Kidney (tissue), 14 donors: ENCODE results near the gene AQP7. TPM values are rescaled to one million over a fixed set of nuclear protein-coding genes. Genes with fewer than 3 reads are reported as not detected.

Source experiments
- DNase-seq, 5 donors: peaks; one replicate each; pipeline ENCODE4 v3.0.0-alpha.2; 2013 to 2020
- FAIRE-seq: peaks from 2 replicates; lab custom pipeline; 2012; peaks lifted over from hg19 to GRCh38; lab: Jason Lieb, UNC
- H3K27ac ChIP-seq, 2 donors: one replicate each; pipeline ENCODE4 v1.7.0; 2013; ENCODE audit warnings: low read depth in 2 of 2, low read length in 2 of 2, inconsistent platforms in 1 of 2
- H3K27me3 ChIP-seq: one replicate; pipeline ENCODE4 v1.7.1; 2013; ENCODE audit warnings: low read length, inconsistent platforms; ENCODE audit not compliant: control insufficient read depth, insufficient read depth
- H3K36me3 ChIP-seq, 3 donors: one replicate each; pipeline versions ENCODE4 v1.7.0 to v1.7.1; 2013; ENCODE audit warnings: low read length in 3 of 3, control low read depth in 1 of 3, inconsistent platforms in 1 of 3; ENCODE audit not compliant: insufficient read depth in 3 of 3, control insufficient read depth in 2 of 3
- H3K4me1 ChIP-seq, 3 donors: one replicate each; pipeline versions ENCODE4 v1.7.0 to v1.7.1; 2013; ENCODE audit warnings: low read length in 3 of 3, inconsistent platforms in 1 of 3, low read depth in 1 of 3; ENCODE audit not compliant: control insufficient read depth in 2 of 3, insufficient read depth in 2 of 3
- H3K4me3 ChIP-seq, 3 donors: one replicate each; pipeline versions ENCODE4 v1.7.0 to v1.8.1; 2013; ENCODE audit warnings: low read length in 3 of 3, control low read depth in 1 of 3, inconsistent platforms in 1 of 3
- H3K9ac ChIP-seq, 3 donors: one replicate each; pipeline versions ENCODE4 v1.7.0 to v1.7.1; 2013; ENCODE audit warnings: low read length in 3 of 3, control low read depth in 1 of 3, inconsistent platforms in 1 of 3
- H3K9me3 ChIP-seq, 3 donors: one replicate each; pipeline versions ENCODE4 v1.7.0 to v1.7.1; 2013; ENCODE audit warnings: low read length in 3 of 3, control low read depth in 1 of 3, inconsistent platforms in 1 of 3; ENCODE audit not compliant: control insufficient read depth in 2 of 3, insufficient read depth in 1 of 3
- CTCF ChIP-seq: IDR thresholded peaks from 3 replicates; pipeline ENCODE4 v1.5.1; 2012; ENCODE audit warnings: mild to moderate bottlenecking, moderate library complexity, borderline replicate concordance; ENCODE audit not compliant: insufficient read depth; ENCODE audit errors: extremely low read depth
- intact Hi-C: fragments of 100-400 bp; cut with DNase I; formaldehyde crosslinking; loops from one replicate; pipeline ENCODE4 v1.11.1; 2022
- polyA plus RNA-seq: library from polyadenylated mRNA; stranded (reverse); fragments of 350-450 nt; fragmentation: Illumina TruSeq; extraction: RNeasy Lipid Tissue Mini Kit (QIAGEN cat#74804); gene quantifications from one replicate; pipeline ENCODE4 v1.2.3, GENCODE V29; 2014; ENCODE audit warnings: low read depth, low replicate concordance; ENCODE audit not compliant: insufficient read depth
- total RNA-seq: library from RNA; stranded (reverse); fragmentation: NEBNext Ultra II Directional; extraction: Animal tissue kit (Norgen Biotek cat#: 25700); gene quantifications from one replicate; pipeline ENCODE4 v1.2.1, GENCODE V29; 2021
- donor health status: control.
- donor health status: control.
- donor health status: control.
- donor health status: control.
- donor health status: control.
- donor health status: DM: yes; HTN: yes; CAD: no.
- donor health status: Normal renal cell carcinoma (clear cell type).

AQP7 gene
- total and polyA plus RNA-seq, 2 donors from 2014 or later: 11.9 to 45.3 TPM

GRCh38 chr9:33435821-33436277 is 33.5 kb upstream of the AQP7 start:
- DNase-seq: no peak
- H3K27me3 ChIP-seq: no peaks in the 10 kb centered on the region
- H3K4me1 ChIP-seq: peaks cover 0 to 8% (median 6%) of the 10 kb centered on the region in 3 donors
- H3K27ac ChIP-seq: no peak overlapping the region
- H3K9me3 ChIP-seq: no peaks in the 10 kb centered on the region
- intact Hi-C loops: no loop called here
- TF ChIP-seq CTCF: no peak
- no peaks in the 10 kb centered on the region for H3K36me3 ChIP-seq
- FAIRE-seq: no peak
- no peak overlapping the region for H3K4me3 ChIP-seq
- no peak overlapping the region for H3K9ac ChIP-seq

DNA sequence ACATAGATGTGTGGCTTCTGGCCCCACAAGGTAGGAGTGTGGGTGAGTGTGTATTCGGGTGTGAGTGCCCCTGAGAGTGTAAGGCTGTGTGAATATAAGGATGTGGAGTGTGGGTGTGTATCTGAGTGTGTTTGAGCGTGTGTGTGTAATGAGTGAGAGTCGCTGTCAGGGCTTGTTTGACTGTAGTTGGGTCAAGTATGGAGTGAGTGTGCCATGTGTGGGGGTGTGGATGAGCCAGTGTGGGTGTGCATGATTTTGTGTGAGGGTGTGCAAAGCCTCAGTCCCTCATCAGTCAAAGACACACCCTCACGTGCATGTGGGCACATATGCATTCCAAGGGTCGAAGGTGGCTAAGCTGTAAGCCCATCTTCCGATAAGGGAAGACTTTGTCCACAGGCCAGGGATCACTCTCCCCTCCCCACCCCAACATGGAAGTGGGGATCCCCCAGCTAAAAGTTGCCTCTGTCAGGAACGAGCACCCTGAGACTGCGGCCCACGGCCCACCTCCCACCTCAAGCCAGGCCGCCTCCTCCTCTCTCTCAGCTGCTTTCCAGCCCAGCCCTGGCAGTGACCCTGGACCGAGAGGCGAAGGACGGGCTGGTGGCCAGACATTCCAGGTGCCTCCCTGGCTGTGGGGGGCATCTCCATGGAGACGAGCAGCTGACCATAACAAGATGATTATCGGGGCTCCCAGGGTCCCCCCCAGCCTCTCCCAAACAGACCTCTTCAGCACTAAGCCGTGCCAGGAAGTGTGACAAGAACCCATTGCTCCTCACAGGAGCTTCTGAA is 32.1 kb upstream of the AQP7 start:
- no peak for FAIRE-seq
- intact Hi-C loops: no loop called here
- no peak overlapping the region for H3K4me3 ChIP-seq

DNA sequence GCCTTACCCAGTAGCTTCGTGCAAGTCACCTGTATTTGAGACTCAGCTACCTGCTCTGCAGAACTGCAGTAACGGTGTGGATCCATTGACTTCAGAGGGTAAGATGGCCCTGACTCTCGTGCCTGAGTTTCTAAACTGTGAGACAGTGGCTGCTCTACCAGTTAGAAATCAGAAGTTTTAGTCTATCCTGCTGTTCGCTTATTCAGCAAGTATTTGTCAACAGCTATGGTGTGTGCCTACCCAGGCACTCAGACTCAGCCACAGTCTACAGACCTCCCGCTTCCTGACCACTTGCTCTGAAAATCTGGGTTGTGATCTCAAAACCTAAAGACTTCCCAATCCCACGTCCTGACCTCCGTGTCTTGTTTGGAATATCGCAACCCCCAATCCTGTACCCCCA is 31.5 kb upstream of the AQP7 start:
- H3K9me3 ChIP-seq: no peaks in the 10 kb centered on the region
- TF ChIP-seq CTCF: no peak
- FAIRE-seq (no peak), DNase-seq (no peak)
- H3K9ac ChIP-seq: no peak overlapping the region
- H3K4me1 ChIP-seq: peaks cover 0 to 9% (median 6%) of the 10 kb centered on the region in 3 donors
- intact Hi-C loops: no loop called here
- no peaks in the 10 kb centered on the region for H3K36me3 ChIP-seq
- no peak overlapping the region for H3K27ac ChIP-seq
- no peaks in the 10 kb centered on the region for H3K27me3 ChIP-seq
- H3K4me3 ChIP-seq: no peak overlapping the region

More for the DNA sequence above, 32.1 kb upstream of the AQP7 start:
- H3K36me3 ChIP-seq: no peaks in the 10 kb centered on the region
- no peak overlapping the region for H3K9ac ChIP-seq
- H3K27me3 ChIP-seq: no peaks in the 10 kb centered on the region
- H3K27ac ChIP-seq: no peak overlapping the region
- H3K4me1 ChIP-seq: peaks cover 0 to 9% (median 6%) of the 10 kb centered on the region in 3 donors
- no peaks in the 10 kb centered on the region for H3K9me3 ChIP-seq
- no peak for TF ChIP-seq CTCF
- no peak for DNase-seq
